Lung (tissue), 10 donors: Measurements from ENCODE around the gene FOXD4L3. TPM values are rescaled to one million over a fixed set of nuclear protein-coding genes. Genes with fewer than 3 reads are reported as not detected.
"Not testable (repeated sequence)": the region's sequence is repeated elsewhere in the genome, so short reads cannot be mapped to it uniquely, and the experiment has no call there.

Experiments used
- ATAC-seq: fragments of 200-7000 bp; cut with Tn5 transposase; one replicate; pipeline ENCODE4 v1.9.1; 2020; ENCODE audit warnings: moderate number of reproducible peaks; ENCODE audit not compliant: insufficient read depth, low FRiP score
- DNase-seq, 3 donors: peaks; one replicate each; pipeline ENCODE4 v3.0.0-alpha.2; 2013 to 2017
- H3K27ac ChIP-seq, 2 donors: one replicate each; pipeline ENCODE4 v1.5.1; 2013; ENCODE audit warnings: mild to moderate bottlenecking in 2 of 2, moderate library complexity in 2 of 2, control low read depth in 1 of 2, inconsistent platforms in 1 of 2, low read depth in 1 of 2, low read length in 1 of 2
- H3K27me3 ChIP-seq, 3 donors: one replicate each; pipeline ENCODE4 v1.5.1; 2013; ENCODE audit warnings: low read length in 2 of 3; ENCODE audit not compliant: control insufficient read depth in 3 of 3, insufficient read depth in 3 of 3
- H3K36me3 ChIP-seq, 4 donors: one replicate each; pipeline ENCODE4 v1.5.1; 2013; ENCODE audit warnings: low read length in 4 of 4, mild to moderate bottlenecking in 1 of 4, moderate library complexity in 1 of 4; ENCODE audit not compliant: control insufficient read depth in 4 of 4, insufficient read depth in 4 of 4
- H3K4me1 ChIP-seq, 5 donors: one replicate each; pipeline ENCODE4 v1.5.1; 2013; ENCODE audit warnings: low read length in 5 of 5, mild to moderate bottlenecking in 2 of 5, moderate library complexity in 1 of 5; ENCODE audit not compliant: control insufficient read depth in 5 of 5, insufficient read depth in 5 of 5
- H3K4me3 ChIP-seq: one replicate; pipeline ENCODE4 v1.5.1; 2013; ENCODE audit warnings: mild to moderate bottlenecking, control low read depth, moderate library complexity
- H3K9ac ChIP-seq, 2 donors: one replicate each; pipeline ENCODE4 v1.5.1; 2013; ENCODE audit warnings: low read length in 2 of 2, control low read depth in 1 of 2; ENCODE audit not compliant: insufficient read depth in 1 of 2
- H3K9me3 ChIP-seq, 4 donors: one replicate each; pipeline ENCODE4 v1.5.1; 2013; ENCODE audit warnings: low read length in 3 of 4, mild to moderate bottlenecking in 1 of 4, moderate library complexity in 1 of 4; ENCODE audit not compliant: control insufficient read depth in 4 of 4, insufficient read depth in 3 of 4
- WGBS, 2 donors: extraction: QIAGEN DNeasy Blood & Tissue Kit; methylation state at CpG; one replicate each; pipeline ENCODE4 v1.1.7; 2013; 5-methylcytosine and 5-hydroxymethylcytosine counted together
- polyA plus RNA-seq, 2 donors: library from polyadenylated mRNA; stranded (reverse); fragments of 200-250 nt; gene quantifications; one replicate each; pipeline ENCODE4 v1.2.1, GENCODE V29; 2013
- total RNA-seq, 2 donors: library from RNA; depleted of rRNA in 1 of 2; stranded (reverse); fragments of >200 nt in 1 of 2; gene quantifications; one replicate each; pipeline ENCODE4 v1.2.1, GENCODE V29; 2014 to 2021
- donor health status: Bipolar disorder and iron deficiency.
- donor health status: healthy.
- donor health status: DM: yes; HTN: yes; CAD: no.

Gene FOXD4L3
- total and polyA plus RNA-seq, 4 donors = 0.21 TPM; not detected in 3

DNA sequence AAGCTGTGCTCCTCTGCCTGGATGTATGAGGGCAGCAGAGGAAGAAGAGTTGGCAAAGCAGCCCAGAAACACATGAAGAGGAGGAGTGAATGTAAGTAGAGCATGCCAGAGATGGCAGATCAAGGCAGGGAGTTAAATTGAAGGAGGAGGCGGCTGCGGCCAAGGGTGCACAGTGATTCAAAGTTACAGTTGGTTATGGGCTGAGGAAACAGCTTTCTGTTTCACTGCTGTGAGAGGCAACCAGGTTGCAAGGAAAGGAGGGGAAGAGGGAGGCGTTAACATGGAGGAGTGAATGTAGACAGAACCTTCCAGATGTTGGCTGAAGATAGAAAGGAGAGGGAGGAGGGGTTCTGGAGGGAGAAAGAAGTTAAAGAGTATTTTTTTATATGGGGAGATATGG is 33.3 kb downstream of the FOXD4L3 start:
- H3K9me3 ChIP-seq, H3K36me3 ChIP-seq, DNase-seq, H3K9ac ChIP-seq, H3K27me3 ChIP-seq, H3K4me1 ChIP-seq, H3K27ac ChIP-seq, H3K4me3 ChIP-seq: not testable (repeated sequence)
- WGBS, 2 donors = 44 to 81% methylated on average over 2 of the region's 3 CpGs
- ATAC-seq = peak; percentile 22

DNA sequence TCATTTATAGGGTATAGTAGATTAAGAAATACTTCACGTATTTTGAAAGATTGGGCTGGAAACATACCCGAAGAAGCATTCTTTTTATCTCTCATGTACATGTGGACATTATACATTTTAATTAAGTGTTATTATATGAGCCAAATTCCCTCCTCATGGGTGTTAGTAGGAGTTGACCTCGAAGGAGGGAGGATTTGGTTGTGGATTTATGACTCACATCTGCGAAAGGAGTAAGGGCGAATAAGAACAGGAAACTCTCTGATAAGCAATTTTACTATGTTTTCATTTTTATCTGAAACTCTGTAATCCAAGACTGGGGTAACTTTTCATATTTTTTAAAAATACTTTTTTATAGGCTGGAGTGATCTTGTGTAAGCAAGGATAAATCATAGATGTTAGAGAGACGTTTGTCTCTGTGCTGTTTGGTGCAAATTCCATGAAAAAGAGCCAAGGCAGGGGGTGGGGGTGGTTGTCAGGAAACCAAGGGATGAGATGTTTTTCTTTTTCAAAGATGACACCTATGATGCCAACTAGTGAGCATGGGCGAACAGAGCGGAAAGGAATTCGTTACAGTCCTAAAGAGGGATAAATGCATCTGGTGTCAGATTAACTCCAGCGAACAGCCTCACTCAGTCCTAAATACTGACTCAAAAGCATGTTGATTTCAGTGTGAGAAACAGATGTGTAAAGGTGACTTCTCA is 34.1 kb downstream of the FOXD4L3 start:
- WGBS, 2 donors = 67 to 75% methylated on average over 4 of the region's 10 CpGs
- ATAC-seq = peak; percentile 64

DNA sequence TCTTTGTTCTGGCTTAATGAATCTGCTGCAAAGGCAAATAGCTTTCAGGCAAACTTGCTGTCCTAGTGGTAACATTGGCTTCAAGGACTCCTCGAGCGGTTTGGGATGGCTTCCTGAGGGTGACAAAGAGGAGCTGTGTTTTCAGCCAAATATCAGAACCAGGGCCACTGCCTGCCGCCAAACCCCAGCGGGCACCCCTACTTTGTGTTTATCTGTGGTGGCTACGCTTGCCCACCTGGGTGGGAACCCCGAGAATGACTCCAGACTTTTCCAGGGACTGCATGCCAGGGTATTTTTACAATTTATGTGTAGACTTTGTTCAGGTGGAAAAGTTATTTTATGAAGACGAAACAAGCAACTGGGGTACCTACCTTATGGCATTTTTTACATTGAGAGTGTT is 35.3 kb downstream of the FOXD4L3 start:
- H3K27ac ChIP-seq, H3K36me3 ChIP-seq, H3K4me1 ChIP-seq, H3K4me3 ChIP-seq, H3K9ac ChIP-seq, H3K9me3 ChIP-seq, DNase-seq, H3K27me3 ChIP-seq, ATAC-seq: not testable (repeated sequence)
- WGBS, 2 donors = 83 to 98% methylated on average over 7 of the region's 7 CpGs

More for the DNA sequence above, 34.1 kb downstream of the FOXD4L3 start:
- H3K4me3 ChIP-seq, H3K27me3 ChIP-seq, DNase-seq, H3K27ac ChIP-seq, H3K36me3 ChIP-seq, H3K9me3 ChIP-seq, H3K4me1 ChIP-seq, H3K9ac ChIP-seq: not testable (repeated sequence)

DNA sequence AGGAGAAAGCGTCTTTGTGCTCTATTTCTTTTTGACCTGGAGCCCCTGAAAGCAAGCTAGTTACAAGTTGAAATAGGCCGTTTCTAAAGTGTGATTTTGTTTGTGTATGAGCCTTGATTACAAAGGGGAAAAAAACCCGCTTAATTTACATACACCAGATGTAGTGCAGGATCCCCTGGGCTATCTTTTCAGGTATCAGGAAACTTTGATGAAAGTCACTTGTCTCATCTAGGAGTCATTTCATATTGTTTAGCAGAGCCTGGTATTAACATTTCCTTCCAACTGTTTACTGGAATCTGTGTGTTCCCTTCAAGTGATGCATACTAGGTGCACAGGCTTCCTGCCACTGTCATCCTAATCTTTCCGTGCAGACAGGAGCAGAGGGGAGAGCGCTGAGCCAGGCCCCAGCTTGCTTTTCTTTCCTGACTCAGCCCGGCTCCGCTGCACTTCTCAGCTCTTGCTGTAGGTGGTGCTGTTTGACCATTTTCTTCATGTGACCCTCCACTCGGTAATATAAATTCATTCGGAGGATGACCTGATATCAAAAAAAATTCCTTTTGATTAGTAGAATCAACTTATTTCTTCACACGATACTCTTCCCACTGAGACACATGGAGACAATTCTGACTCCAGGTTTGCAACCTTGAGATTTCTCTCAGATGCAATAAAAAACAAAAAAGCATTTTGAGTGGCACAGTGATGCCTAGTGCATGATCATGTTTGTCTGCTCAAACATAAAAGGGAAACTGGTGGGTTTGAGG is 39.8 kb downstream of the FOXD4L3 start:
- not testable (repeated sequence) for H3K4me3 ChIP-seq, DNase-seq

DNA sequence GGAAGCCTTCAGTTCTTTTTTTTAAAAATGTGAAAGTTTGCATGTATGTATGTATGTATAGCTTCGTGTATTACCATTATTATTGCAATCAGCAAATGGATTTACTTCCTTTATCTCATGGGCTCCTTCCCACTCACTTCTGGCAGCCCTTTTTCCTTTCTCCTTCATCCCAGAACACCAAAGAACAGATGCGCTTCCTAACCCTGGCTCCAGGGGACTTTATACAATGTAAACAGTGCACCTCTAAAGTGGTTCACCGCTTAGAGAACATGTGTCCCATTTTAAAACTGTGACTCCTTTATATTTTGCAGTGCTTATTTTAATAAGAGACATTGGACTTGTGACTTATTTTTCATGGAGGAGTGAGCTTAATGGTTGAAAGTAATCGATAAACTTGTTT is 40.6 kb downstream of the FOXD4L3 start:
- H3K4me3 ChIP-seq, ATAC-seq, H3K27me3 ChIP-seq, H3K36me3 ChIP-seq, H3K4me1 ChIP-seq, H3K27ac ChIP-seq, H3K9me3 ChIP-seq, H3K9ac ChIP-seq, DNase-seq: not testable (repeated sequence)
- WGBS, 2 donors = 64 to 77% methylated on average over 3 of the region's 4 CpGs

More for the DNA sequence above, 39.8 kb downstream of the FOXD4L3 start:
- H3K9me3 ChIP-seq, H3K27ac ChIP-seq, H3K36me3 ChIP-seq, H3K27me3 ChIP-seq, H3K4me1 ChIP-seq, H3K9ac ChIP-seq: not testable (repeated sequence)
- 11 to 16% methylated on average over 4 of the region's 10 CpGs for WGBS, 2 donors
- ATAC-seq = peak; percentile 88

DNA sequence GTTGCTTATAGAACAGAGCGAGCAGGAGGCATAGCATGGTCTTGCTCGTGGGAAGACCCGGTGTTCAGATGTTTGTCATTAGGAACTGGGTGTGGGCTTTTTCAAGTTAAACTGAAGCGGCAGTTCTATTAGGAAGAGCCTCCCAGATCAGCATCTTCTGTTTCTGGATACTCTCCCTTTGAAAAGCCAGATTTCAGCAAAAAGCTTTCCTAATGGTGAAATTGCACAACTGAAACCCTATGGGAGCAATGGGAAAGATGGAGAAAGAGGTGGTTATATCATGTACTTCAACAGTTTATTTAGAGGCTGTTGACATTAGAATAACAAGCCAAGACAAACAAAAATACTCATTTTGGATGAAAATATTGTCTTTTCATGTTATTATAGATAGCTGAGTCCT is 41.3 kb downstream of the FOXD4L3 start:
- H3K9me3 ChIP-seq, ATAC-seq, H3K4me3 ChIP-seq, H3K27me3 ChIP-seq, H3K4me1 ChIP-seq, H3K27ac ChIP-seq, H3K36me3 ChIP-seq, H3K9ac ChIP-seq: not testable (repeated sequence)
- WGBS, 2 donors = 57 to 78% methylated on average over 3 of the region's 4 CpGs
- peak in 2 of 3 donors; percentile 59 to 73 for DNase-seq

DNA sequence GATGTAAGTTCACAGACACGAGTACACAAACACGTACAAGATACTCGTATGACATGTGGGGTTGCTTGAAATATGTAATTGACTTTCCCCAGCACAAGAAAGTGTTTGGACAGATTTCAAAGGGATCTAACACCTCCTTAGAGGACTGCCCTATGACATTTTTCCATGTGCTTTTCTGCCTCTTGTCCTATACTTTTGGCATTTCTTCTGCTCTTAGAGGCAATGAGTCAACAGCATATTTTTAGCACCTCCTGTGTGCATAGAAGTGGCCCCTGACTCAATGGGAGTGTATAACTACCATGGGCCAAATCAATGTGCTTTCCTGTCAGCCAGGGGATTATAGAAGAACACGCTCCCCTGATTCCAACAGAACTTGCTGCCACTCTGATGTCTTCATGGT is 49.0 kb downstream of the FOXD4L3 start:
- DNase-seq = peak; percentile 13 to 78 (median 67)
- H3K9me3 ChIP-seq, ATAC-seq, H3K4me1 ChIP-seq, H3K27me3 ChIP-seq, H3K27ac ChIP-seq, H3K4me3 ChIP-seq, H3K36me3 ChIP-seq, H3K9ac ChIP-seq: not testable (repeated sequence)
- WGBS, 2 donors = 56 to 74% methylated on average over 4 of the region's 4 CpGs
